ENCODE measurements around the gene BTBD9. TPM values are rescaled to one million over a fixed set of nuclear protein-coding genes. Genes with fewer than 3 reads are reported as not detected.

Gene BTBD9
- total RNA-seq, 1 donor from 2014 or later = 4.5 TPM

DNA sequence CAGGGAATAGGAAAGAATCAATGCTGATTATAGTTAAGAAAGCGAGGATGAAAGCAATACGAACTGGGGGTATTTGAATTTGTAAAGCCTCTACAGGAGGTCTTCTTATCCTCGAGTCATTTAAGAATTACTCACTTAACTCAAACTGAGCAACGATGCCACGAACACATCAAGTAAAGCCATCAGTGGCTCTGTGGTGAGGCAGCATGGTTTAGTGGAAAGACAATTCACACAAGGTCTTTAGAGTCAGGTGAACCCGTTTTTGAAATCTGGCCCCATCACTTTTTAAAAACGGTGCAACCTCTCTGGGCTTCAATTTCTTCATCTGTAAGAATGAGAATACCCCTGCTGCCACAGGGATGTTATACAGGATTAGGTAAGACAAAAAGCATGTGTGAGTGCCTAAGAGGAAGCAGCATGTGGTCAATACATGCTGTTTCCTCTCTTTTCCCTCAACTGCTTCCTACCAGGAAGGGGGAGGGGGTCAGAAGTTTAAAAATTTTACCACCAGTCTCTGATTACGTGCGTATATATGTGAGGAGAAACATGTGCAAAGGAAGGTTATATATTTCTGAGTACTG is 162.0 kb downstream of the BTBD9 start:
- TF ChIP-seq, protein P1, sequence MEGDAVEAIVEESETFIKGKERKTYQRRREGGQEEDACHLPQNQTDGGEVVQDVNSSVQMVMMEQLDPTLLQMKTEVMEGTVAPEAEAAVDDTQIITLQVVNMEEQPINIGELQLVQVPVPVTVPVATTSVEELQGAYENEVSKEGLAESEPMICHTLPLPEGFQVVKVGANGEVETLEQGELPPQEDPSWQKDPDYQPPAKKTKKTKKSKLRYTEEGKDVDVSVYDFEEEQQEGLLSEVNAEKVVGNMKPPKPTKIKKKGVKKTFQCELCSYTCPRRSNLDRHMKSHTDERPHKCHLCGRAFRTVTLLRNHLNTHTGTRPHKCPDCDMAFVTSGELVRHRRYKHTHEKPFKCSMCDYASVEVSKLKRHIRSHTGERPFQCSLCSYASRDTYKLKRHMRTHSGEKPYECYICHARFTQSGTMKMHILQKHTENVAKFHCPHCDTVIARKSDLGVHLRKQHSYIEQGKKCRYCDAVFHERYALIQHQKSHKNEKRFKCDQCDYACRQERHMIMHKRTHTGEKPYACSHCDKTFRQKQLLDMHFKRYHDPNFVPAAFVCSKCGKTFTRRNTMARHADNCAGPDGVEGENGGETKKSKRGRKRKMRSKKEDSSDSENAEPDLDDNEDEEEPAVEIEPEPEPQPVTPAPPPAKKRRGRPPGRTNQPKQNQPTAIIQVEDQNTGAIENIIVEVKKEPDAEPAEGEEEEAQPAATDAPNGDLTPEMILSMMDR (IDR thresholded peaks at IDR 0.05; ENCODE audit: insufficient read depth, low read length, severe bottlenecking) = no peak
- Histone ChIP-seq H3K4me3 (ENCODE audit: low read depth, low read length) (no peak overlapping the region), H3K27me3 (ENCODE audit: control insufficient read depth, insufficient read depth, low read length) (no peaks in the 10 kb centered on the region), H3K36me3 (ENCODE audit: control insufficient read depth, insufficient read depth, low read length) (no peaks in the 10 kb centered on the region)
- FAIRE-seq (no peak), DNase-seq (ENCODE audit: low read depth) (no peak)

DNA sequence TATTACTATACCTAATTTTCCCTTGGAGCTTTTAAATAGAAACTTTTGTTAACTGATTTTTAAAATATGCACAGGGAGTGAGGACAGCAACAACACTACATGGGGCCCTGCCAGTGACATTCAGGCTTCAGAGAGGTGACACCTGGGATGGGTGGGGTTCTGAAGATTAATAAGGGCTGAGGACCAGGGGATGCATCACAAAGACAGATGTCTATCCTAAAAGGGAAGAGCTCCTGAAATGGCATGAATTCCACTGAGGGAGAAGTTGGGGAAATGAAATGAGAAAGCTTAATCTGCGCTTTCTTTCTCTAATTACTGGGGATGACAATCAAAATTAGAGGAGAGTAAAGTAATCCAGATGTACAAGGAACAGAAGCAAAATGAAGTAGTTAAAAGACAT is 162.8 kb downstream of the BTBD9 start:
- TF ChIP-seq, protein P1 (IDR thresholded peaks at IDR 0.05; ENCODE audit: insufficient read depth, low read length, severe bottlenecking) = no peak
- Histone ChIP-seq H3K36me3 (ENCODE audit: control insufficient read depth, insufficient read depth, low read length) (no peaks in the 10 kb centered on the region), H3K4me3 (ENCODE audit: low read depth, low read length) (no peak overlapping the region), H3K27me3 (ENCODE audit: control insufficient read depth, insufficient read depth, low read length) (no peaks in the 10 kb centered on the region)
- FAIRE-seq = no peak
- no peak for DNase-seq (ENCODE audit: low read depth)

DNA sequence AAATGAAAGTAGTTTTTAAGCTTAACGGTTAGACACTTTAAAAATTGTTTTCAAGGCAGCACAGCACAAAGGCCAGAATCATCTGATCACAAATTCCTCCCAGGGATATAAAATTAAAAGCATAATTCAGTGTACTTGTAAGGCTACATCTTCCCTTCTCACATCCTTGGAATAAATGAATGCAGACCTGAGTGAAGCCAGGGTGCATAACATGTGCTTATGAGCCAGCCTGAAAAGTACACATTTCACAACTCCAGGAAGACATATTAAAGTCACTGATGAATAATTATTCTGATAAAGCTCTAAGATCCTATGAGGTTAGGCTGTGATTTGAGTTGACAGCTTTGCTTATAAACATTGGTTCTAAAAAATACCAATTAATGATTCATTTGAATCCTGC is 163.6 kb downstream of the BTBD9 start:
- DNase-seq (ENCODE audit: low read depth) (peak; percentile 45), FAIRE-seq (no peak)
- no peaks in the 10 kb centered on the region for H3K27me3 ChIP-seq (ENCODE audit: control insufficient read depth, insufficient read depth, low read length)
- no peak overlapping the region for H3K4me3 ChIP-seq (ENCODE audit: low read depth, low read length)
- TF ChIP-seq, protein P1 (IDR thresholded peaks at IDR 0.05; ENCODE audit: insufficient read depth, low read length, severe bottlenecking) = no peak
- no peaks in the 10 kb centered on the region for H3K36me3 ChIP-seq (ENCODE audit: control insufficient read depth, insufficient read depth, low read length)

DNA sequence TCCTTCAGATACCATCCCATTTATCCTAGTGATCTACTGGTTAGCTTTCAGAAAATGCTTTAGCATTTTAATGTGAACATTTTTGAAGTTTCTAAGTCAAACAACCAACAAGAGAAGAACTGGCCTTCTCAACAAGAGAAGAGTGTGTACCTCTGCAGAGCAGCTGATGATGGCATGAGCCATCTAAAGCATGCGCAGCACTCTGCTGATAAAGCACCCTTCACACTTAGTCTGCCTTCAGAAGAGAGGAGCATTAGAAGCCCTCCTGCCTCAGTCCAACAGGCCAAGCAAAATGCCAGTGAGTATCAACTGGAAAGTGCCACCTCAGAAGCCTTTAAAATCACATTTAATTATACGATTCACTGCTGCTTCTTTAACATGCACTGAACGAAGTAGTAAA is 169.2 kb downstream of the BTBD9 start:
- no peaks in the 10 kb centered on the region for H3K27me3 ChIP-seq (ENCODE audit: control insufficient read depth, insufficient read depth, low read length)
- no peak overlapping the region for H3K4me3 ChIP-seq (ENCODE audit: low read depth, low read length)
- DNase-seq (ENCODE audit: low read depth) (no peak), FAIRE-seq (no peak)
- H3K36me3 ChIP-seq (ENCODE audit: control insufficient read depth, insufficient read depth, low read length) = no peaks in the 10 kb centered on the region
- TF ChIP-seq, protein P1 (IDR thresholded peaks at IDR 0.05; ENCODE audit: insufficient read depth, low read length, severe bottlenecking) = no peak

DNA sequence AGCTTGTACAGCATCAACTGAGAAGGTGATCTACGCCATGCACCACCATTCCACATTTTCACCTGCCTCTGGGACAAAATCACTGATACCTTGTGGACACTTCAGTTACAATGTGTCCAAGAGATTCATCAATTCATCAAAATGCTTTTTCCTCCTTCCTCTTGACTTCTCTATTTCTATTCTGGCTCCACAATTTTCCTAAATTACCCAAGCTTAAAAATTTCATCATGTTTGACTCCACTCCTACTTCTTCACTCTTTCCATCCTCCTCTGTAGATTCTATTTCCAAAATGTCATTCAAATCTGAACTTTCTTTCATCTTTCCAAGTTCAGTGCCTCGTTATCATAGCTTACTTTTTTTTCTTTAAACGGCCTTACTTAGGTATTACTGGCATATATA is 172.2 kb downstream of the BTBD9 start:
- no peak overlapping the region for H3K4me3 ChIP-seq (ENCODE audit: low read depth, low read length)
- FAIRE-seq = no peak
- no peaks in the 10 kb centered on the region for H3K27me3 ChIP-seq (ENCODE audit: control insufficient read depth, insufficient read depth, low read length)
- H3K36me3 ChIP-seq (ENCODE audit: control insufficient read depth, insufficient read depth, low read length) = no peaks in the 10 kb centered on the region
- TF ChIP-seq, protein P1 (IDR thresholded peaks at IDR 0.05; ENCODE audit: insufficient read depth, low read length, severe bottlenecking) = no peak
- DNase-seq (ENCODE audit: low read depth) = no peak

DNA sequence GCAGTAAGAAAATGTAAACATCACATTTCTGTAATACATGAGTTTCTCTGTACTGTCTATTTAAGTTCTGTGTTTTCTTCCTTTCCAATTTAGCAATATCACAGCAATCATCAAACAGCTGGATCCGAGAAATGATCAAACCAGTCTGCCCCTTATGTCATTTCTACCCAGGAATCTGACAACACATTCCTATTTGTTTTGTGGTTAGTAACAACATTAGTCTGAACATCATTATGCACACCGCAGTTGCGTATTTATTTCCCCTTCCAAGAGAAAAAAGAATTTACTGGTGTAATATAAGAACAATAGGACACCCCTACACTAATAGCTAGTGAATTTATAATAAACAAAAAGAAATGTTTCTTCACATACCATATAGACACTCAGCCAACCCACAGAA is 179.5 kb downstream of the BTBD9 start:
- DNase-seq (ENCODE audit: low read depth) = peak; percentile 2
- TF ChIP-seq, protein P1 (IDR thresholded peaks at IDR 0.05; ENCODE audit: insufficient read depth, low read length, severe bottlenecking) = no peak
- FAIRE-seq = no peak

More for the DNA sequence above, 179.5 kb downstream of the BTBD9 start:
- H3K36me3 ChIP-seq (ENCODE audit: control insufficient read depth, insufficient read depth, low read length) = no peaks in the 10 kb centered on the region
- no peaks in the 10 kb centered on the region for H3K27me3 ChIP-seq (ENCODE audit: control insufficient read depth, insufficient read depth, low read length)
- H3K4me3 ChIP-seq (ENCODE audit: low read depth, low read length) = no peak overlapping the region

Data from bronchial epithelial cell (primary cell).